ENCODE data around the gene TMEM144.
A peak's percentile ranks its signal among the peaks of the same experiment; 100 is the strongest.

The TMEM144 gene

GRCh38 chr4:158209825-158210807 lies at the start of gene TMEM144:
Gene TMEM144 (plus strand): TSS chr4:158210486. CDS start chr4:158212668, 2,182 bp downstream.
- DNase-seq = peak; percentile 44 to 78

GRCh38 chr4:158161551-158162354 lies 48.5 kb upstream of the TMEM144 start:
- DNase-seq = no peak

- no peak for DNase-seq
These were observed 47.7 kb upstream of the TMEM144 start for GRCh38 chr4:158162631-158163030.

- no peak for DNase-seq
These were observed 46.1 kb upstream of the TMEM144 start for GRCh38 chr4:158163941-158164767.

GRCh38 chr4:158164768-158165213 lies 45.5 kb upstream of the TMEM144 start:
- DNase-seq = no peak

GRCh38 chr4:158166701-158167100 lies 43.6 kb upstream of the TMEM144 start:
- DNase-seq = no peak

- no peak for DNase-seq
These were observed 41.7 kb upstream of the TMEM144 start for GRCh38 chr4:158168606-158169005.

- no peak for DNase-seq
These were observed 40.8 kb upstream of the TMEM144 start for GRCh38 chr4:158169506-158169905.

- peak in 1 of 2 experiments; percentile 35 for DNase-seq
These were observed 40.2 kb upstream of the TMEM144 start for GRCh38 chr4:158169931-158170690.

GRCh38 chr4:158170691-158171561 lies 39.4 kb upstream of the TMEM144 start:
- no peak for DNase-seq

- peak in 1 of 2 experiments; percentile 22 for DNase-seq
These were observed 37.7 kb upstream of the TMEM144 start, which contains the start of gene GASK1B for GRCh38 chr4:158172261-158173258. Gene GASK1B (minus strand): TSS chr4:158173025. CDS start chr4:158171375, 1,650 bp downstream.

GRCh38 chr4:158176108-158176507 lies 34.2 kb upstream of the TMEM144 start:
- no peak for DNase-seq

GRCh38 chr4:158176776-158177175 lies 33.5 kb upstream of the TMEM144 start:
- DNase-seq = no peak

GRCh38 chr4:158179465-158179864 lies 30.8 kb upstream of the TMEM144 start:
- no peak for DNase-seq

GRCh38 chr4:158181906-158182305 lies 28.4 kb upstream of the TMEM144 start:
- no peak for DNase-seq

GRCh38 chr4:158182736-158183135 lies 27.6 kb upstream of the TMEM144 start:
- no peak for DNase-seq

GRCh38 chr4:158186815-158187214 lies 23.5 kb upstream of the TMEM144 start:
- no peak for DNase-seq

GRCh38 chr4:158189422-158189821 lies 20.9 kb upstream of the TMEM144 start:
- no peak for DNase-seq

- no peak for DNase-seq
These were observed 19.6 kb upstream of the TMEM144 start for GRCh38 chr4:158190718-158191117.
